Measurements from ENCODE around the gene ERN2.

- TF ChIP-seq SP1 (IDR thresholded peaks at IDR 0.05), result no peak
- no peak for TF ChIP-seq BHLHE40 (IDR thresholded peaks at IDR 0.05; ENCODE audit: borderline replicate concordance)
- no peak for TF ChIP-seq FOXK2 (IDR thresholded peaks at IDR 0.05)
- TF ChIP-seq FOXM1 (IDR thresholded peaks at IDR 0.05; ENCODE audit: borderline replicate concordance), result no peak
- no peak for TF ChIP-seq SUZ12 (IDR thresholded peaks at IDR 0.05)
- TF ChIP-seq ZNF384 (IDR thresholded peaks at IDR 0.05), result no peak
- no peak for TF ChIP-seq NFRKB (IDR thresholded peaks at IDR 0.05)
- TF ChIP-seq ARNT (IDR thresholded peaks at IDR 0.05), result no peak
- TF ChIP-seq ELF4 (IDR thresholded peaks at IDR 0.05), result no peak
- TF ChIP-seq FOXA1 (IDR thresholded peaks at IDR 0.05), result no peak
- no peak for TF ChIP-seq L3MBTL2 (conservative IDR thresholded peaks at IDR 0.05)
Observed at GRCh38 chr16:23699100-23699499, 13.9 kb downstream of the ERN2 start.

Data from HEK293T (cell line).